ENCODE results near the gene POLDIP3. TPM values are rescaled to one million over a fixed set of nuclear protein-coding genes. Genes with fewer than 3 reads are reported as not detected.

The POLDIP3 gene
- total RNA-seq, 1 donor from 2014 or later, result 66.9 TPM

- Histone ChIP-seq H3K9me3 (no peaks in the 10 kb centered on the region), H3K4me3 (no peak overlapping the region), H3K4me1 (peaks cover 69% of the 10 kb centered on the region), H3K27me3 (no peaks in the 10 kb centered on the region), H3K36me3 (no peaks in the 10 kb centered on the region), H3K27ac (peak overlapping the region; percentile 92)
- no peak for DNase-seq
- ATAC-seq, result no peak
- no peak for TF ChIP-seq CTCF (IDR thresholded peaks at IDR 0.05)
- intact Hi-C loops (cut with DNase I), result no loop called here
These were observed 29.1 kb upstream of the POLDIP3 start for GRCh38 chr22:42643634-42644421.

GRCh38 chr22:42642806-42643633 is 28.3 kb upstream of the POLDIP3 start:
- Histone ChIP-seq H3K4me1 (peaks cover 64% of the 10 kb centered on the region), H3K36me3 (no peaks in the 10 kb centered on the region), H3K9me3 (no peaks in the 10 kb centered on the region), H3K27ac (peak overlapping the region; percentile 92), H3K4me3 (no peak overlapping the region), H3K27me3 (no peaks in the 10 kb centered on the region)
- no peak for DNase-seq
- intact Hi-C loops (cut with DNase I), result no loop called here
- peak; percentile 45 for ATAC-seq
- no peak for TF ChIP-seq CTCF (IDR thresholded peaks at IDR 0.05)

- intact Hi-C loops (cut with DNase I), result no loop called here
- H3K36me3 ChIP-seq, result no peaks in the 10 kb centered on the region
- H3K4me3 ChIP-seq, result no peak overlapping the region
- peaks cover 53% of the 10 kb centered on the region for H3K4me1 ChIP-seq
- ATAC-seq, result no peak
- TF ChIP-seq CTCF (IDR thresholded peaks at IDR 0.05), result no peak
- H3K27me3 ChIP-seq, result no peaks in the 10 kb centered on the region
- H3K27ac ChIP-seq, result no peak overlapping the region
- H3K9me3 ChIP-seq, result no peaks in the 10 kb centered on the region
- no peak for DNase-seq
These were observed 27.2 kb upstream of the POLDIP3 start for GRCh38 chr22:42641801-42642413.

GRCh38 chr22:42639541-42640241 is 25.0 kb upstream of the POLDIP3 start:
- Histone ChIP-seq H3K4me1 (peaks cover 41% of the 10 kb centered on the region), H3K27ac (no peak overlapping the region), H3K4me3 (no peak overlapping the region), H3K27me3 (no peaks in the 10 kb centered on the region), H3K9me3 (no peaks in the 10 kb centered on the region), H3K36me3 (peaks cover 19% of the 10 kb centered on the region)
- no peak for TF ChIP-seq CTCF (IDR thresholded peaks at IDR 0.05)
- ATAC-seq (no peak), DNase-seq (no peak)
- intact Hi-C loops (cut with DNase I), result no loop called here

- DNase-seq, result no peak
- intact Hi-C loops (cut with DNase I), result no loop called here
- Histone ChIP-seq H3K27me3 (no peaks in the 10 kb centered on the region), H3K9me3 (no peaks in the 10 kb centered on the region), H3K27ac (no peak overlapping the region), H3K4me1 (peaks cover 20% of the 10 kb centered on the region), H3K4me3 (no peak overlapping the region), H3K36me3 (peaks cover 38% of the 10 kb centered on the region)
- no peak for TF ChIP-seq CTCF (IDR thresholded peaks at IDR 0.05)
- ATAC-seq, result no peak
These were observed 22.9 kb upstream of the POLDIP3 start for GRCh38 chr22:42637555-42637954.

Measured in upper lobe of right lung (tissue), 1 donor.